ENCODE results near the gene PPP1CC.
"Not testable (repeated sequence)": the region's sequence is repeated elsewhere in the genome, so short reads cannot be mapped to it uniquely, and the experiment has no call there.

PPP1CC gene

GRCh38 chr12:110750784-110751461, 8.2 kb upstream of the PPP1CC start:
- DNase-seq: no peak

GRCh38 chr12:110746550-110746949, 3.9 kb upstream of the PPP1CC start:
- no peak for DNase-seq

- no peak for DNase-seq
Measured at GRCh38 chr12:110745542-110746284, 3.0 kb upstream of the PPP1CC start.

DNA sequence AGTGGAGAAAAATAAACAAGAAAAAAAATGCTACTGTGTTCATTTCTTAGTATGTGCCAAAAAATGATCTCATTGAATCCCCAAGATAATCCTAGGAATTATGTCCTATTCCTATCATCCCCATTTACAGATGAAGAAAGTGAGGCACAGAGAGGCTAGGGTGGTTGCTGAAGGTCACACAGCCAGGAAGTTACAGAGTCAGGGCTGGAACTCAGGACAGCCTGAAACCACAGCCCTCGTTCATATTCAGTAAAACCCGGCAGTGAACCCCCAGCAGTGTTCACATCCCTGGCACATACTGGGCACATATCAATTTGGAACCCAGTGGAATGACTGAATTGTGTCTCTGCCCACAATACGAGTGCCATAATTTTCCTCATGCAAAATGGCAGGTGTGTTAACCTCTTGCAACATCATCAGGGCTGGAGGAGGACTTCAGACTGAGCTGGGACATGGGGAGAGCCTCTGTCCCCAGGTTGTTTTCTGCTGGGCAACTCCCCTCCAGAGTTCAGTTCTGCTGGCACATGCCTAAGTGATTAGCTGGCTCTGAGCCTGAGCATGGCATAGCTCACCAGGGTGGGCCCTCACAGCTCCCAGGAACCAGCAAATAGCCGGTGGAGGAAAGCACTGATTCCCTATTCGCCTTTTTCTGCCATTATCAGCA, 2.0 kb upstream of the PPP1CC start:
- DNase-seq: no peak

DNA sequence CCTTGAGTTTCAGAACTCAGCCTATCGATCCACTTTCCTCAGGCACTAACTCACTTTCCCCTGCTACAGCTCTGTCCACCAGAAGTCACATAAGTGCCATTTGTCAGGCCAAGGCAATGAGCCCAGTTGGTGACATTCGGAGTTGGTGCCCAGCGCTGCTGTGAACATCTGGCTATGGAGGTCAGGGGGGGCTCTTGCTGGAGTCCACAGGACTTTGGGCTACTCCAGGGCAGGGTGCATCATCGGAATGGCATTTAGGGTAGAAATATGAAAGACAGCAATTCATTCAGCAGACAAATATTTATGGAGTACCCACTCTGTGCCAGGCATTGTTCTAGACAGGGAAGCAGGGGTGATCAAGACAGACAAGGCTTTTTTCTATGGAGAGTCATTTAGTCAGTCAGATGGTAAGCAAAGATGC, 1.5 kb upstream of the PPP1CC start:
- DNase-seq: no peak

DNA sequence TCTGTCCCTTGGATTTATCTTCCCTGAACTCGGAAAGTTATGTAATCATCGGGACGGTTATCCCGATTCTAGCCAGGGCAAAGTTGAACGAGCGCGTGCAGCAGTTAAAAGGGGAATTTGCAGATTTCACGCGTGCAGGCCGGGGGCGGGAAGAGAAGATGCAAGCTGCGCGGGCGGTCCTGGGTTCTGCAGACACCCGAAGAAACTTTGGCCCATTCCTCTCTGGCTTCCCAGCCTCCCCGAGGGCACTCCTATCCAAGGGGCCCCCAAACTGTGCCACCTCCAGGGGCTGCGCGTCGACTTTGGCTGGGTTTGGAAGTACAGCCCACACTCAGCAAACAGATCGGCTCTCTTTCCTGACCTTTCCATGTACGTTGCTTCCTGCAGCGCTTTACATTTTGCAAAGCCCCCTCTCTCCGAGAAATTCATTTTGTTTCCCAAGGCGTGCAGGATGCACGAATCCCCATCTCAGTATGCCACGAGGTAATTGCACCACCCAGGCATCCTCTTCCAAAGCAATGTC, 941 bp upstream of the PPP1CC start:
- DNase-seq: no peak

DNA sequence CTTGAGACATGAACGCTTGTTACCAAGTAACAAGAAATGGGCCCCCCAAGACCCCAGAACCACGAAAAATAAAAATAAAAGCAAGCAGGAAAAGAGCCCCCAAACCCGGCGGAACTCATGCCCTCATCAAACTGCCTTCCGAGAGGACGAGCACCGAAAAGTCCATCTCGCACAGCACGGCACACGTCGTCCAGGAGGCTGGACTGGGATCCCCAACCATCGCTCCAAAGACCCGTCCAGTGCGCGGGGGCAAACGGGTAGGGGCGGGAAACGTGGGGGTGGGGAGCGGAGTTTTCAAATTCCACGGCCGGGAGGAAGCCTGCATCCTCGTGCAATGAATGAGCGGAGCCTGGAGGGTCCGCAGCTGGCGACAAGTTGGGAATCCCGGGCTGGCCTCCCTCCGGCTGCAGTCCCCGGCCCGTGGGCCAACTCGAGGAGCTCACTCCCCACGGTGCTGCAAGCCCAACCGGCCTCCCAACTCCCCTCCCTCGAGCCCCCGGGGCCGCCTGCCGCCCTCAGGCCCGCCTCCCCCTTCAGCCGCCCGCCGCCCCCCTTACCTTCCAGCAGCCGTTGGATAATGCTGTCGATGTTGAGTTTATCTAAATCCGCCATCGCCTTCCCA, 484 bp downstream of the PPP1CC start:
- peak; percentile 8 for DNase-seq

- DNase-seq: no peak
Measured at GRCh38 chr12:110741341-110742095, 1.2 kb downstream of the PPP1CC start.

GRCh38 chr12:110739894-110740293, 2.8 kb downstream of the PPP1CC start:
- no peak for DNase-seq

GRCh38 chr12:110739488-110739887, 3.2 kb downstream of the PPP1CC start:
- DNase-seq: no peak

GRCh38 chr12:110737532-110737931, 5.2 kb downstream of the PPP1CC start:
- no peak for DNase-seq

DNA sequence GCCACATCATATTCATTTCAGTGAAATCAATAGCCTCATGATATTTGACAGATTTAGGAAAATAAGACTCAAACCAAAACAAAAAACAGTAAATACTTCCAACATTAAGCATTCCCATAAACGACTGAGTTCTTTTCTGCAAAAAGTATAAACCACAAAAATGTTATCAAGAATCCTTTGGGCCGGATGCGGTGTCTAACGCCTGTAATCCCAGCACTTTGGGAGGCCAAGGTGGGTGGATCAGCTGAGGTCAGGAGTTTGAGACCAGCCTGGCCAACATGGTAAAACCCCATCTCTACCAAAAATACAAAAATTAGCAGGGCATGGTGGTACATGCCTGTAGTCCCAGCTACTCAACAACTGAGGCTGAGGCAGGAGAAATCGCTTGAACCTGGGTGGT, 5.7 kb downstream of the PPP1CC start:
- not testable (repeated sequence) for DNase-seq

DNA sequence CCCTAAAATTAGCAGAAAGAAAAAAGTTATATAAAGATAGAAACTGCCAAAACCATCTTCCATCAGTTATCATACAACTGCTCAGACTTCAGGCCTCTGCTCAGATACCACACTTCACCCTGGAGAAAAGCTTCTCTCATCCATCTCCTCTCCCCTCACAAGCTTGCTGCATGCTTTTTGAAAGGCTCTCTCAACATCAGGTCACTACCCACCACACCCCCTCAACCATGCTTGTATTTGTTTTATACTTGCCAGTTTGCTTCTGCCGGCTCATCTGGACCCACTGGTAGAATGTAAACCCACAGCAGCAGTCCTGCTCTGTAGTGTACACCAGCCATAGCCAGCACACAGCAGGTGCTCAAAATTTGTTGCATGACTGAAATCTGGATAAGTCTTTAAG, 8.8 kb downstream of the PPP1CC start:
- DNase-seq: no peak

- no peak for DNase-seq
Measured at GRCh38 chr12:110733089-110733715, 9.5 kb downstream of the PPP1CC start.

- no peak for DNase-seq
Measured at GRCh38 chr12:110732572-110732971, 10.1 kb downstream of the PPP1CC start.

DNA sequence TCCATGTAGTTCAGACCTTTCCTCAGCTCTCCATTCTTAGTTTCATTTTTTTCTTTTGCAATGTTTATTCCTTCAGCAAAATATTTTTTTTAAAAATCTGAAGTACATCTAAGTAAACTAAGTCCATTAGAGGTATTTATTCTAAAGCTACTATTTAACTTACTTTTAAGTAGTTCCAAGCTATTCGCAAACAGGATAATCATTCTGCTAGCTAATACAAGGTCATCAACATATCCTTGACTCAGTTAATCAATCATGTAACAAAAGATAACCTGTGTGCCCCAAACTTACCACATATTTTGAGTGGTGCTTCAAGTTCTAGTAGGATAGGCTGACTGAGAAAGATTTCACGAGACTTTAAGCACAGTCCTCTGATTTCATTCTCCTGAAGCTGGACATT, 11.2 kb downstream of the PPP1CC start:
- DNase-seq: no peak

GRCh38 chr12:110728628-110729027, 14.1 kb downstream of the PPP1CC start:
- DNase-seq: no peak

DNA sequence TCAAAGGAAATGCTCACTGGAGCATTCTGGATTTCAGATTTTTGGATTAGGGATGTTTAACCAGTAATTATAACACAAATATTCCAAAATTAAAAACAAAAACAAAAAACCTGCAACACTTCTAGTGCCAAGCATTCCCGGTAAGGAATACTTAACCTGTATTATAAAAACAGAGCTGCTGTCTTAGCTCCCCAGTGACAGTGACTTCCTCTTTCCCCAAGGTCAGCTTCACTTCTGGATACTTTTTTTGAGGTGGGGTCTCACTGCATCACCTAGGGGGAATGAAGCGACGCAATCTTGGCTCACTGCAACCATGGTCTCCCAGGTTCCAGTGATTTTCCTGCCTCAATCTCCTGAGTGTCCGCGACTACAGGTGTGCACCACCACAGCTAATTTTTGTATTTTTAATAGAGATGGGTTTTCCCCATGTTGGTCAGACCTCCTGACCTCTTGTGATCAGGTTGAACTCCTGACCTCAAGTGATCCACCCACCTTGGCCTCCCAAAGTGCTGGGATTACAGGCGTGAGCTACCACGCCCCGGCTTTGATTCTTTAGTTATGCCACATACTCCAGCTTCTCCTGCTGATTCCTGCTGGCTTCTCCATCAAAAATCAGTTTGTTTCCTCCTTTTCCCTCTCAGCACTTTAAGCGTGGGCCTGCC, 15.9 kb downstream of the PPP1CC start:
- no peak for DNase-seq

DNA sequence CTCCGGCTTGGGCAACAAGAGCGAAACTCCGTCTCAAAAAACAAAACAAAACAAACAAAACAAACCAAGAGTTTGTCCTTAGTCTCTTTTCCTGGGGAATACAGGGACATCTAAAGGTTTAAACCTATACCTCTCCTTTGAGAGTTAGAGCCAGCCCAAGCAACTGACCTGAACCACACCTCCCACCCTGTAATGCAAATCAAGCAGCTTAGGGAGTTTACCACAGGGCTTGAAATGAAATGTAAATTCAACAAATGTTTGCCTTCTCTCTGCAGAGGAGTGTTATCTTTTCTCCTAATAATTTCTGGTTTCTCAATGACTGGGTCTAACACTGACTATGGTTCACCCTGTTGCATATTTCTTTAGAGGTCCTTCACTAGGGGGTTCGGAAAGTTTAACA, 16.7 kb downstream of the PPP1CC start:
- peak; percentile 4 for DNase-seq

- DNase-seq: no peak
Measured at GRCh38 chr12:110725267-110725666, 17.4 kb downstream of the PPP1CC start.

- DNase-seq: not testable (repeated sequence)
Measured at GRCh38 chr12:110722892-110723291, 19.8 kb downstream of the PPP1CC start.

DNA sequence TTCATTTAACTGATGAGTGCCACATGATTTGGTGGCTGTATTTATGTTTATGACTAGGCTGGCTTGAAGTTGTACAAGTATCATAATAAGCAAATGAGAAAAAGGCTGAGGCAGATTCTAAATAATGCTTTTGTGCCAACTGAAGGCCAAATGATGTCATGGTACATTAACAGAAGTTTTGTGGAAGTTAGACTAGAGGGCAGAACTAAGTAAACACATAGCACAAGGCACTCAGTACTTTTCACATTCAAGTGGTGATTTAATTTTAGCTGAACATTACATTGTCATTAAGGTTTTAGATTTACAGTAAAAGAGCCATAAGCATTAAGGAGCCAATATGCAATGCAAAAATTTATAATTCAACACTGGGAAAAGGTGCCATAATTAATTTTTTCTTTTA, 21.1 kb downstream of the PPP1CC start:
- DNase-seq: no peak

All from NCI-H526 treated with DMSO at 0.1 percent for 48 hours (cell line).